GM18858 (cell line): ENCODE results near the gene RABGGTA.

ENCODE experiments used
- ATAC-seq: cut with Tn5 transposase; IDR thresholded peaks from one replicate; pipeline ENCODE4 v1.9.1; 2021; ENCODE audit not compliant: unreplicated experiment

RABGGTA gene

DNA sequence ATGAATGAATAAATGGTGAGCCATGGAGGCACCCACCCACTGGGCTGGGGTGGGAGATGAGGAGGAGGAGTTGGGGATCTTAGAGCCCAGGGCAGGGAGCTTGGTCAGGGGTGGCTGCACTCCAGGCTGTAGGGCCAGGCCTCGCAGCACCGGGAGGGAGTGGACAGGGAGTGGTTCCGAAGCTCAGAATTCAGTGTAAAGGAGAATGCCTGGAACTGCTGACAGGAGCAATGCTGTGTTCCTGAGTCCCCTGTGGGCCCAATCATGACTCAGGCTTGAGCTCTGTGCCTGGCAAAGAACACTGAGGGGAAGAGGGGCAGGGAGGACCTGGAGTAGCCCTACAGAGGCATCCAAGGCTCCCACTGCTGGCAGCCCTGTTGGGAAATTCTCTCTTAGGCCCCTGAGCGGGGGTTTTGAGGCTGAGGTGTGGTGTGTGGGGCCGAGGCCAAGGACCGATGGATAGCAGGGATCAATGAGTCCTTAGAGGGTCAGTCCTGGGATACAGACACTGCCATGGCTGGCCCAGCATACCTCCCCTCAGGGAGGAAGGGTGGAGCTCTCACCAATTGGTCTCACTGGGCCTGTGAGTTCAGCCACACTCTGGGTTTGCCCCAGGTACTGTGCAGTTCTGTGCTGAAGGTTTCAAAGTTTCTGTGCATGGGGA, 9.5 kb upstream of the RABGGTA start:
- no peak for ATAC-seq

DNA sequence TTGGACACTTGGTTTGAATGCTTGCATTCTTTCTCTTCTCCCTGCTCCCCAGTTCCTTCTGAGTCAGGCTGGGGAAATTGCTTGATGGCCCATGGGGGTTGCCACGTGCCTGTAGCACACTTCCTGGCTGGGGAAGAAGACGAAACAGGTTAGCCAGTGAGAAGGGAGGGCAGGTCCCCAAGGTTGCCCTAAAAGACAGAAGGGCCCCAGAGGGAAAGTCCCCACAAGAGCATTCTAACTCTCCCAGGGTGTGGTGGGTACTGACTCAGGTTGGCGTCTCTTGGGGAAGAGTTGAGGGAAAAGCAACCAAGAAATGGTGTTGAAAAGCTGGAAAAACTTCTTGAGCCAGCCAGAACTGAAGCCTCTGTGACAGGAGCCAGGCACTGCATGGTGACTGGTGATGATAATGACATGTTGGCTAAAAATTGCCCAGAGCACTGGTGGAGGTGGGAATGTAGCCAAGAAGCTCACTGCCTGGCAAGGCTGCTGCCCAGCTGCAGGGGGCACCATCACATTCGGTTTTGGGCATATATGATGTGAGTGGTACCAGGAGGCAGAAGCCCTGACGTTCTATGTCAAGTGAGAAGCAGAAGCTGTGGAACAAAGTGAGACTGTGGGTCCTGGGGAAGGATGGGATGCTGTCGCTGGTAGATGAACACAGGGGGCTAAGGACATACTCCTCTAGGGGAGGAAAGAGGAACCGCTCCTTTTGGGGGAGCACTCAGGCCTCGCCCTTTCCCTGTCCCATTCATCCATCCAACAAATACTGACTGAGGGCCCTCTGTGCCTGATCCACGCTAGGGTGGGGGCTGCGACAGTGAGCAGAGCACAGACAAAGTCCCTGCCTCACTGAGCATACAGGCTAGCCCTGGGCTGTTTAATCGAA, 8.1 kb upstream of the RABGGTA start:
- peak; percentile 64 for ATAC-seq

- ATAC-seq: no peak
Measured at GRCh38 chr14:24278424-24278823, 7.0 kb upstream of the RABGGTA start.

DNA sequence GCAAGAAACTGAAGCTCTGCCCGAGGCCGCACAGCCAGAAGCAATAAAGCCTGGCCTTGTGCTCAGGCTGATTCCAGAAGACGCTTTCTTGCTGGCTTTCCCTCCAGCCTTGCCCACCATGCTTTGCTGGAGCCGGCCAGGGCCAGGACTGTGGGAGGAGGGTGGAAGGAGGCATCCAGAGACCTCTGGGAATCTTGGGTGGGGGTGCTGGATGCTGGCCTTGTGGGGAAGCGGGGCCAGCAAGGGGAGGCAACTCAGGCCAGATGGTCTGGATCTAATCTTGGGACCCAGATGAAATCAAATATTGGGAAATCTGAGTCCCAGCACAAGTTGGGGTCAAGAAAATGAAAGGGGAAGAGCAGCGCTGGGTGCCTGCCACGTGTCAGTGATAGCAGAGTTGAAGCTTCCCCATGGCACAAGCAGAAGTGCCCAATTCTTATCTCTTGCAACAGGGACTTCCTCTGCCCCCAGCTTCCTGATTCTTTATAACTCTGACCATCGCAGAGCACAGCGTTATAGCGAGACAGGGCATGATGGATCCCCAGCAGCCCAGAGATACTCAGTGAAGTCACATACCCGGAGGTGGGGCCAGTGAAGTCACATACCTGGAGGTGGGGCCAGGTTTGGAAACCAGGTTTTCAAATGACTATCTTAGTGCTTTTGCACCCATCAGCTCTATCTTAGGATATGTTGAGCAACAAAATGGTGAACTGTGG, 6.4 kb upstream of the RABGGTA start:
- ATAC-seq: no peak

DNA sequence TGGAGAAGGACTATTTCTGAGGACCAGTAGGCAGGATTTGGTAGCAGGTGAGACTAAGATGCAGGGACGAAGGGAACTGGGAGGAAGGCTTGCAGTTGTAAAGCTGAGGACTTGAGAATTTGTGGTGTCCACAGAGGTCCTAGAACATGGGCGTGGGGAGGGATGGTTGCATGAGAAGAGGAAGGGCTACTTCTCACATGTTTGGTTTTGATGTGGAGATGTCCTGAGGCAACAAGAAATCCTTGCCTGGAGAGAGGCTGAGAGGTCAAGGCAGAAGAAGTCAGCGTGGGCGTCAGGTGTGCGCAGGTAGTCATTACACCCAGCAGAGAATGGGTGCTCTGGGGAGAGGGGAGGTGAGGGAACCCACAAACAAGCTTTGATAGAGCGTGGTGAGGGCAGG, 5.7 kb upstream of the RABGGTA start:
- no peak for ATAC-seq

DNA sequence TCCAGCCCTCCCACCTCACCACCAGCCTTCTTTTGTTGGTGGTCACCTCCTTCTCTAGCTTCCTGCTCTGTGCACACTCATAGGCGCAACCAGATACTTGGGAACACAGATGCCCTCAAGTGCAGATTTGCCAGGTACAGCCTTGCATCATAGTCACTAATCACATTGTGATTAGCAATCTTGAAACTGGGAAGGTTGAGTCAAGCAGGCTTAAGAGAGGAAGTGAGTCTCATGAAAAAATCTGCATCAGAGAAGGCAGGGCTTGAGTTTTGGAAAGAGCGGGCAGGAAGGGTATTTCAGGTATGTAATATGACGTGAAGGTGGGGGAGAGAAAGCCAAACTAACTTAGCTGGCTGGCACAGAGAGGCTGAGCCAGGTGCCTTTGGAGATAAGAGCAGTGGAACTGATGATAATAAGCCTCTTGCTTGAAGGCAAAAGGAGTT, 2.7 kb upstream of the RABGGTA start:
- peak; percentile 64 for ATAC-seq

DNA sequence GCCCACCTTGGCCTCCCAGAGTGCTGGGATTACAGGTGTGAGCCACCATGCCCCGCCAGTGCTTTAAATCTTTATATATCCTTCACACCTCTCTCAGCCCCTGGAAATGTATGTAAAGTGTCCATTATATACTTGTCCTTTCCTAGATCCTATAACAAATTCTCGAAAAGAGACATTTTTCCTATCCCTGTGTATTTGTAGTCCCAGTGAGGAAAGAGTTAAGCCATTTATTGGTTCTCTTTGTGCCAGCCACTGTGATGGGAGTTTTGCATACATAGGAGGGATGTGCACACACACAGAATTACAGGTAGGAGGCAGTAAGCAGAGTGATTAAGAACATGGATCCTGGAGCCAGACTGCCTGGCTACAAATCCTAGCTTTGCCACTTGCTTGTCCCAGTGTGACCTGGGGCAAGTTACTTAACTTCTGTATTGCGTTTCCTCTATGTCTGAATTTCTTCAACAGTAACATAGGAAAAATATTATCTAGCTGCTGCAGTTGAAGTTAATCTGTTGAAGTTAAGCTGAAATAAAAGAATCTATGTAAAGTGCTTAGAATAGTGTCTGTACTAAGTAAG, 2.1 kb upstream of the RABGGTA start:
- ATAC-seq: no peak

- ATAC-seq: no peak
Measured at GRCh38 chr14:24272467-24272866, 1.1 kb upstream of the RABGGTA start.

GRCh38 chr14:24271834-24272263, 452 bp upstream of the RABGGTA start:
- ATAC-seq: no peak

DNA sequence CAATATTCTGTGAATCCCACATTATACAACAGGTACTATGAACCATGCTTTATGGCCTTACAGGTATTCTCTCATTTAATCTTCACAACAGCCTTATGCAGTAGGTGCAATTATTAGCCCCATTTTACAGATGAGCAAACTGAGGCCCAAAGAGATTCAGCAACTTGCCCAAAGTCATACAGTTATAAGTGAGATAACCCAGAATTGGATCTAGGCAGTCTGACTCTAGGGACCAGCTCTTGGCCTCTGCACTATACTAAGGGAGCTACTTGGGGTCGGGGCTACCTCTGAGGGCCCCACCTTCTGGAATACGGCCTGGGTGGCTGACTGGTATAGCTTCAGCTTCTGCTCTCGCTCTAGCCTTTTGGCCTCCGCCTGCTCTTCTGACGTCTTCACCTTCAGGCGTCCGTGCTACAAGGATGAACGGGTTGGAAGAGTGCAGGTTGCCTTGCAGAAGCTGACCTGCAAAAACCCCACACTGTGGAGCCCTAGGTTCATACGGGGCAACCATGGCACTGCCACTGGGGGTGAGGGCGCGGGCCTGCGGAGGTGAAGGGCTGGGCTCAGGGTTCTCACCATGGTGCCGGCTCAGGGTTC, 762 bp downstream of the RABGGTA start:
- no peak for ATAC-seq

DNA sequence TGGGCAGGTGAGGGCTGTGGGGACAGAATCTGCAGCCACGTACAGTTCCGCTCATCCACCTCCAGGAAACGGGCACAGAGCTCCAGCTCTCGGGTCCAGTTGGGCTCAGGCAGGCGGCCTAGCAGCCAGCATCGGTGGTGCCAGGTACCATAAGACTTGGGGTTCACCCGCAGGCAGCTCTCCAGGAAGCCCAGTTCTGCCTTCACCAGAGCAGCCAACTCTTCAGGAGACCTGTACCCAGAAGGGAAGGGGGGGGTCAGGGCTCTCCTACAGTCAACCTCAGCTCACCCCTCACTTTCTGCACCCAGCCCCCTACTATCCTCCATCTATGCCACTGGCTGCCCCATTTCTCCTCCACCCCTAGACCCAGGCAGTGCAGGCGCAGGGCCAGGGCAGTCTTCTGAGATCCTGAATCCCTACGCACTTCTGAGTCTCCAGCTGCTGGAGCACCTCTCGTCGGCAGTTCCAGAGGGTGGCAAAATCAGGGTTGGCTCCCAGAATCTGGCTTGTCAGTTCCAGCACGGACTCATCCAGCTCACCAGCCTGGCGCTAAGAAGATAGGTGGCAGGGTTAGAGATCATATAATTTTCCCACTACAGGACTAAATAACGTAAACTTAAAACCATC, 1.4 kb downstream of the RABGGTA start:
- no peak for ATAC-seq

- ATAC-seq: no peak
Measured at GRCh38 chr14:24269368-24269767, 2.0 kb downstream of the RABGGTA start.

DNA sequence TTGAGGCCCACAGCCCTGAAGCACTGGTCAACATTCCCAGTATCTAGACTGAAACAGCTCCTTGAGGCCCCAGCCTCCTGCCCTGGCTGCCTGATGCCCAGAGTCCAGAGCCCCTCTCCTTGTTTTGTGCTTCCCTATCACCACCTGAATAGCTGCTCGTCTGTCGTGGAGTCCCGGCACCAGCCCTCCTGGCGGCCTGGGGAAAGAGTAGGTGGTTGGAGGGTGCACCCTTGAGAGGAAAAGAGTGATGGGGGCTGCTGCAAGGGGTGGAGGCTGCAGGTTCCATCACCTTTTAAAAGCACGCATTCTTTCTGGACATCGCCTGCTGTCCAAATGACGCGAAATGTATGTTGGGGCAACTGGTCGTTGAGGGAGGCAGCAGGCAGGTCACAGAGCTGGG, 3.2 kb downstream of the RABGGTA start:
- ATAC-seq: no peak

DNA sequence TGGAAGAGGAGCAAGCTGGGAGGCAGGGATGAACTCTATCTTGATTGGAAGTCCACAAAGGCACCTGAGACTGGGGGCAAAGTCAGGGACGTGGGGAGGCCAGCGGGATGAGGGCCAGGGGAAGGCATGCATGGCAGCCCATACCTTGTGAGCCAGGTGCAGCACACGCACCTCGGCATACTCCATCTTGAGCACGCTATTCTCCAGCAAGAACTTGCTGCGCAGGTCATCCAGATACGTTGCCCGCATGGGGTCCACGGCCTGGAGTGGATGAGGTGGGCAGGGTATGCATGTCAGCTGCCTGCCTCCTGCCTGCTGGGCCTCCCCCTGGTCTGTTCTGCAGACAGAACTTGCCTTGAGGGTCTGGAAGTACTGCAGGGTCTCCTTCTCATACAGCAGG, 3.9 kb downstream of the RABGGTA start:
- ATAC-seq: no peak

GRCh38 chr14:24266344-24267244, 4.8 kb downstream of the RABGGTA start:
- ATAC-seq: no peak

DNA sequence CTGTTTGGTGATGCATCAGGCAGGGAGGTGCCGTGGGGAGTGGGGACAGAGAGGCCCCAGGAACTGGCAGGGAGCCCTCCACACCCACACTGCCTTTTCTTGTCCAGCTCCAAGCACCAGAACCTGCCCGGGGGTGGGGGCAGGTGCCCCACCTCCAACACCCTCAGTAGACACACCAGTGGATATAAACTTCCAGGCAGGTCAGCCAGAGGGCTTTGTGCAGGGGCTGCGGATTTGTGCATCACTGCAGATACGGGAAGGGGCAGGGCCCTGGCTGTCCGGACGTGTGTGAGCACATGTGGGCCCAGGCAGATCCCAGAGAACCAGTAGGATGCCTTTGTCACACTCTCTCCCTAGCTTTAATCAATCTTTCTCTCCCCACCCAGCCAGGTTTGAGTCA, 7.1 kb downstream of the RABGGTA start:
- ATAC-seq: no peak

DNA sequence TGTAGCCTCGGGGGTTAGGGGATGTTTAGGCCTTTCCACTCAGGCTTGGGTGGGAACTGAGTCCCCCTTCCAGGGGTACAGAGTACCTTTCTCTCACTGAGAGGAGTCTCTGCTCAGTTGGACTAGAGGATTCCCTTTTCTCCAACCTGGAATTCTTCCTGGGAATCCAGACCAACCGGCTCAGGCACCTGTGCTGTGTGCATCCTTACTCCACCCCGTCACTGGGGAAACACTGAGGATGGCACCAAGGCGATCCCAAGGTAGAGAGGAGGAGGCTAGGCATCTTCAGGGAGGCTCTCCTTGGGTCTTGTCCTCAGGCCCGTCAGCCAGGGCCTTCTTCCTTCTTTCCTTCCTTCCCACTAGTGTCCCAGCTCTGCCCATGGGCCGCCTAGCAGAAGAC, 7.5 kb downstream of the RABGGTA start:
- no peak for ATAC-seq

GRCh38 chr14:24262821-24263733, 8.3 kb downstream of the RABGGTA start, which contains the start of gene TGM1:
Gene TGM1, minus strand, starts transcription at chr14:24263177. Its CDS starts 825 bp downstream, at chr14:24262352.
- no peak for ATAC-seq
